Loucy (cell line): ENCODE results near the gene PTCHD1.

Source experiments
- CTCF ChIP-seq: fragments of 200-600 bp; sonication (generic); conservative IDR thresholded peaks from 2 replicates; pipeline ENCODE4 v1.5.1; 2014; ENCODE audit warnings: mild to moderate bottlenecking, antibody characterized with exemption, low read length
- EZH2phosphoT487 ChIP-seq: fragments of 200-600 bp; IDR thresholded peaks from 2 replicates; pipeline ENCODE4 v1.6.1; 2018; ENCODE audit warnings: antibody characterized with exemption, mild to moderate bottlenecking, moderate library complexity, borderline replicate concordance

GRCh38 chrX:23386726-23387125 is 52.1 kb downstream of the PTCHD1 start:
- TF ChIP-seq CTCF (no peak), EZH2phosphoT487 (no peak)
